Endodermal cell (in vitro differentiated cells): ENCODE results near the gene ST7. TPM values are rescaled to one million over a fixed set of nuclear protein-coding genes. Genes with fewer than 3 reads are reported as not detected.

ENCODE experiments used
- DNase-seq: peaks from one replicate; pipeline ENCODE4 v3.0.0-alpha.2; 2017
- H3K27ac ChIP-seq: 2 replicates; pipeline ENCODE4 v1.5.1; 2013; ENCODE audit warnings: mild to moderate bottlenecking, low read depth, low read length, moderate library complexity
- H3K27me3 ChIP-seq: 2 replicates; pipeline ENCODE4 v1.6.1; 2013; ENCODE audit warnings: mild to moderate bottlenecking, low read length, moderate library complexity; ENCODE audit not compliant: insufficient read depth, control insufficient read depth, poor library complexity, severe bottlenecking
- H3K36me3 ChIP-seq: 2 replicates; pipeline ENCODE4 v1.7.0; 2013; ENCODE audit warnings: mild to moderate bottlenecking, low read length, moderate library complexity; ENCODE audit not compliant: control insufficient read depth, insufficient read depth
- H3K4me1 ChIP-seq: one replicate; pipeline ENCODE4 v1.7.0; 2013; ENCODE audit warnings: low read length; ENCODE audit not compliant: control insufficient read depth, insufficient read depth
- H3K4me3 ChIP-seq: 2 replicates; pipeline ENCODE4 v1.5.1; 2013; ENCODE audit warnings: mild to moderate bottlenecking, low read length, moderate library complexity
- H3K9ac ChIP-seq: 2 replicates; pipeline ENCODE4 v1.6.1; 2013; ENCODE audit warnings: mild to moderate bottlenecking, low read length, moderate library complexity; ENCODE audit not compliant: poor library complexity, severe bottlenecking; ENCODE audit errors: extremely low read depth
- H3K9me3 ChIP-seq: 2 replicates; pipeline ENCODE4 v1.6.1; 2013; ENCODE audit warnings: mild to moderate bottlenecking, low read length, moderate library complexity; ENCODE audit not compliant: control insufficient read depth
- H3K27ac Mint-ChIP-seq: 2 replicates; pipeline ENCODE4 v1.8.0; 2020; ENCODE audit warnings: mixed read lengths
- H3K27me3 Mint-ChIP-seq: 2 replicates; pipeline ENCODE4 v1.8.0; 2021; ENCODE audit warnings: mild to moderate bottlenecking, mixed read lengths; ENCODE audit not compliant: insufficient read depth
- H3K36me3 Mint-ChIP-seq: 2 replicates; pipeline ENCODE4 v1.8.0; 2020; ENCODE audit warnings: low read depth, mixed read lengths
- H3K4me1 Mint-ChIP-seq: 2 replicates; pipeline ENCODE4 v1.8.0; 2020; ENCODE audit warnings: mixed read lengths
- H3K4me3 Mint-ChIP-seq: 2 replicates; pipeline ENCODE4 v1.8.0; 2020; ENCODE audit warnings: mild to moderate bottlenecking, moderate library complexity, mixed read lengths
- H3K9me3 Mint-ChIP-seq: 2 replicates; pipeline ENCODE4 v1.8.0; 2020; ENCODE audit warnings: mild to moderate bottlenecking, mixed read lengths
- CTCF ChIP-seq: fragments of 200-600 bp; sonication (generic); conservative IDR thresholded peaks from 2 replicates; pipeline ENCODE4 v1.5.0; 2021; ENCODE audit warnings: antibody characterized with exemption, mild to moderate bottlenecking
- WGBS, 2 experiments: methylation state at CpG; one replicate each; pipeline versions ENCODE4 v1.1.5 to v1.1.7; 2013; ENCODE audit warnings: missing lambda C conversion rate in 2 of 2, mixed read lengths in 1 of 2; ENCODE audit not compliant: insufficient coverage in 1 of 2, insufficient read length in 1 of 2; 5-methylcytosine and 5-hydroxymethylcytosine counted together
- total RNA-seq, 2 donors: library from RNA; stranded (reverse); fragmentation: NEBNext Ultra II Directional in 1 of 2; extraction: Animal tissue kit (Norgen Biotek cat#: 25700) in 1 of 2; gene quantifications; 2 replicates in 1 of 2; 3 replicates in 1 of 2; pipeline ENCODE4 v1.2.1, GENCODE V29; 2021

Gene ST7
- total RNA-seq, 2 donors from 2014 or later = 6.4 to 8.9 TPM

- H3K36me3 Mint-ChIP-seq = peaks cover 3% of the 10 kb centered on the region
- Histone ChIP-seq H3K36me3 (no peaks in the 10 kb centered on the region), H3K4me1 (no peaks in the 10 kb centered on the region), H3K27ac (no peak overlapping the region), H3K4me3 (no peak overlapping the region), H3K27me3 (no peaks in the 10 kb centered on the region), H3K9me3 (peaks cover 16% of the 10 kb centered on the region), H3K9ac (no peak overlapping the region)
- no peak for DNase-seq
- no peaks in the 10 kb centered on the region for H3K4me1 Mint-ChIP-seq
- H3K27ac Mint-ChIP-seq = no peak overlapping the region
- peaks cover 15% of the 10 kb centered on the region for H3K9me3 Mint-ChIP-seq
- no peaks in the 10 kb centered on the region for H3K27me3 Mint-ChIP-seq
- H3K4me3 Mint-ChIP-seq = no peak overlapping the region
- WGBS, 2 experiments = 92 to 100% methylated on average over 1 of the region's 1 CpG
- TF ChIP-seq CTCF = no peak
Measured at GRCh38 chr7:117032810-117033209, 79.5 kb downstream of the ST7 start.

- WGBS, 2 experiments = 94% methylated on average over 2 of the region's 3 CpGs; no CpG with 5 or more reads in 1 of the 2 experiments
- H3K27me3 ChIP-seq = no peaks in the 10 kb centered on the region
- no peaks in the 10 kb centered on the region for H3K36me3 ChIP-seq
- Mint-ChIP-seq H3K27ac (no peak overlapping the region), H3K4me3 (no peak overlapping the region), H3K27me3 (no peaks in the 10 kb centered on the region), H3K4me1 (no peaks in the 10 kb centered on the region), H3K36me3 (peaks cover 3% of the 10 kb centered on the region), H3K9me3 (peaks cover 10% of the 10 kb centered on the region)
- H3K27ac ChIP-seq = no peak overlapping the region
- H3K4me1 ChIP-seq = no peaks in the 10 kb centered on the region
- no peak for DNase-seq
- no peak for TF ChIP-seq CTCF
- H3K9me3 ChIP-seq = peaks cover 15% of the 10 kb centered on the region
- no peak overlapping the region for H3K4me3 ChIP-seq
- H3K9ac ChIP-seq = no peak overlapping the region
Measured at GRCh38 chr7:117034851-117035464, 81.7 kb downstream of the ST7 start.

GRCh38 chr7:117035465-117035862 lies 82.2 kb downstream of the ST7 start:
- H3K4me1 Mint-ChIP-seq = no peaks in the 10 kb centered on the region
- H3K27ac Mint-ChIP-seq = no peak overlapping the region
- peaks cover 6% of the 10 kb centered on the region for H3K9me3 Mint-ChIP-seq
- H3K36me3 Mint-ChIP-seq = peaks cover 3% of the 10 kb centered on the region
- Histone ChIP-seq H3K4me1 (no peaks in the 10 kb centered on the region), H3K27me3 (no peaks in the 10 kb centered on the region), H3K27ac (no peak overlapping the region), H3K9ac (no peak overlapping the region), H3K36me3 (no peaks in the 10 kb centered on the region), H3K4me3 (no peak overlapping the region), H3K9me3 (peaks cover 10% of the 10 kb centered on the region)
- DNase-seq = no peak
- H3K4me3 Mint-ChIP-seq = no peak overlapping the region
- WGBS, 2 experiments = 100% methylated on average over 1 of the region's 1 CpG; no CpG with 5 or more reads in 1 of the 2 experiments
- peak; percentile 37 for TF ChIP-seq CTCF
- no peaks in the 10 kb centered on the region for H3K27me3 Mint-ChIP-seq
